ENCODE measurements around the gene PDLIM1.
A peak's percentile ranks its signal among the peaks of the same experiment; 100 is the strongest.
"Not testable (repeated sequence)": the region's sequence is repeated elsewhere in the genome, so short reads cannot be mapped to it uniquely, and the experiment has no call there.

Gene PDLIM1

GRCh38 chr10:95237376-95238170 is 53.2 kb downstream of the PDLIM1 start:
- DNase-seq = no peak

- DNase-seq = no peak
These were observed 54.5 kb downstream of the PDLIM1 start for GRCh38 chr10:95236068-95236903.

DNA sequence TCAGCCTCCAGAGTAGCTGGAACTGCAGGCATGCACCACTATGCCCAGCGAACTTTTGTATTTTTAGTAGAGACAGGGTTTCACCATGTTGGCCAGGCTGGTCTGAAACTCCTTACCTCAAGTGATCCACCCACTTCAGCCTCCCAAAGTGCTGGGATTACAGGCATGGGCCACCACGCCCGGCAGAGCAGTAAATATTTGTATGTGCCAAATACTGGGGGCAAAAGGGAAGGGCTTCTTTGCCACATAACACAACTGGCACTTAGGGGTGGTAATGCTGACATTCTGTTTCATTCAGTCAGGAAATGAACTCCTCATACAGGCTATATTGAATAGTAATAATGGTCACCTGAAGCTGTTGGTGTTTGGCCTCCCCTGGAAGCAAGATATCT is 55.1 kb downstream of the PDLIM1 start:
- no peak for DNase-seq

- DNase-seq = no peak
These were observed 55.9 kb downstream of the PDLIM1 start for GRCh38 chr10:95234951-95235350.

DNA sequence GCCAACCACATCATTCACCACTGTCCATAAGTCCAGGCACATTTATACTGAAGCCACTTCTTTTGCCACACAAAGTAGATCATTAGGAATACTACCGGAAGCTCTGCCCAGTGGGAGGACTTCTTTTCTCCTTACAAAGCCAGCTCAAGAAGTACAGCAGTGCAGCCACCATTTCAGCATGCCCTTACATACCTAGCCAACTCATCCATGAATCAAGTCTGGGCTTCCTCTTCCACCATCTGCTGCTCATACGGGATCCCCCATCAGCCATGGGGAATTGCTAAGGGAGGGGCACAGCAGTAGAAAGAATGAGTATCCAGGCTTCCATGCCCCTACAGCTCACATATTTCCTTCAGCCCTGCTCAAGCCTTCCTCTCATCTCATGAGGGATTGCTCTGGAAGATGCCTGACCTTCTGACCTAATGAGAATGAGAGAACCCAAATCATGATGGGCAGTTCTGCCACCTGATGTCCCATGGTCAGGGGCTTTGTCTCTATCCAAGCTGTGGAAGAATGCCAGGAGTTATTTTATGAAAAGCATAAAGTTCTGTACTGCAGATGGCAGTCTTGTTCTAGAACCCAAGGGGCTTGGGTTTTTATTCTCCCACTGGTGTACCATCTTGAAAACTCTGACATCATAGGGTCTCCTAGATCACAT is 57.3 kb downstream of the PDLIM1 start:
- DNase-seq = no peak

- not testable (repeated sequence) for DNase-seq
These were observed 59.9 kb downstream of the PDLIM1 start for GRCh38 chr10:95230677-95231586.

DNA sequence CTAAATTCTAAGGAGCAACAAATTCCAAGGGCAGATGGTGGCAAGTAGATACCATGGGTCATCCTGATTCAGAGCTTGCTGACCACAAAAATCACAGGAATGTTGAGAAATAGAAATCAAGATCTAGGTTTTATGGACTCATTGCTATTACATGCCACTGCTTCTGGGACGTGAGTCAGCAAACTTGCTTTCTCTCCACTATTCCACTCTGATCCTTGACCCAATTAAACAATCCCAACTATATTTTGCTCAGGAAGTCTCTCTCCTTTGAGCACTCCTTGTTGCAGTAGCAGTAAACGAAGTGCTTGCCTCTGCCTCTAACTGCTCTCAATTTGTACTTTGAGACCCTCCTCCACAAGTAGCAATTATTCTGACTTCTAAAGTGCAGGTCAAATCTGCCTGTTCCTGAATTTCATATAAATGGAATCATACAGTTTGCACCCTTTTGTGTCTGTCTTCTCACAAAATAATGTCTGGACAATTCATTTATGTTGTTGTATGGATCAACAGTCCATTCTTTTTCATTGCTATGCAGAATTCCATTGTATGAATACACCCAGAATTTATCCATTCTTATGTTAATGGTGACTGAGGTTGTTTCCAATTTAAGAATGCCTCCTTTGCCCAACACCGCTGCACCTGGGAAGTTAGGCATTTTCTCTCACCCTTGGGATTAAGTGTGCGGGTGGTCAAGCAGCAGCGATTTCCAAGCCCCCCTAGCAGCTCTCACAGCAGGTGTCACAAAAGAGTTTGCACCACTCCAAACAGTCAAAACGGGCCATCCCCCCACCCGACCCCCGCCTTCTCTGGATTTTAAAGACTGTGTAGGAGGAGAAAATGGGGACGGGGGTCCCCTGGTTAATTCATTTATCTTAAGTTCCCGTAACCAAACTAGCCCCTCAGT is 60.8 kb downstream of the PDLIM1 start:
- peak; percentile 69 for DNase-seq

- not testable (repeated sequence) for DNase-seq
These were observed 61.7 kb downstream of the PDLIM1 start for GRCh38 chr10:95228934-95229723.

DNA sequence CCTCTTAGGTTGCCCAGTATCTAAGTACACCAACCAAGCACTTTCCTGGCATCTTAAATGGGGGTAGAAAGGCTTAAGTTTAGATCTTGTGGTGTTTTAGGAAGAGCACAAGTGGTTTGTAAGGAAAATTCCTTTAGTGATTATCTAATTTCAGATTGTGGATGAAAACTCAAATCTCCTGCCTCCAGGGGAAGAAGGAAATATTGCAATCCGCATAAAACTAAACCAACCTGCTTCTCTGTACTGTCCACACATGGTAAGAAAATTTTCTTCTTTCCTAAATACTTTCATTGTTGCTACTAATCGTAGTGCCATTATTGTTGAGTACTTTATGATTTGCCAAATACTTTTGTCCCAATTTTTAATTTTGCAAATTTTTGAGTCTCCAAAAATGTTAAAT is 65.7 kb downstream of the PDLIM1 start:
- no peak for DNase-seq

- DNase-seq = no peak
These were observed 69.7 kb downstream of the PDLIM1 start for GRCh38 chr10:95221124-95221523.

DNA sequence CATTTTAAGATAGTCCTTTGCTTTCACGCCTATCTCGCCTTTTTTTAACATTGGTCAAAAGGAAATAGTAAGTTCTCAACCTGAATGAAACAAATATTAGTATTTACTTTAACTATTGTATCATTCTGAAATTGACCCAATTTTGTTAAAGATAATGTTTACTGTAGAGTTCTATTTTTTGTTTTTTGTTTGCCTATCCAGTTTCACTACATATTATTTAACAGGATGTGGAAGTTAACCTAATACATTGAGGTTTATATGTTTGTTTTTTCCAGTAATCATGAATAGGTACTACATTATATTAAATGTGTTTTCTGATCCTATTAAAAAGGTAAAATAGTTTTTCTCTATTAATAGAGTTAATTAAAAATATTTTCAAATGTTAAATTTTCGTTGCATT is 70.3 kb downstream of the PDLIM1 start:
- no peak for DNase-seq

- no peak for DNase-seq
These were observed 73.3 kb downstream of the PDLIM1 start for GRCh38 chr10:95217476-95217875.

- no peak for DNase-seq
These were observed 76.0 kb downstream of the PDLIM1 start for GRCh38 chr10:95214793-95215192.

DNA sequence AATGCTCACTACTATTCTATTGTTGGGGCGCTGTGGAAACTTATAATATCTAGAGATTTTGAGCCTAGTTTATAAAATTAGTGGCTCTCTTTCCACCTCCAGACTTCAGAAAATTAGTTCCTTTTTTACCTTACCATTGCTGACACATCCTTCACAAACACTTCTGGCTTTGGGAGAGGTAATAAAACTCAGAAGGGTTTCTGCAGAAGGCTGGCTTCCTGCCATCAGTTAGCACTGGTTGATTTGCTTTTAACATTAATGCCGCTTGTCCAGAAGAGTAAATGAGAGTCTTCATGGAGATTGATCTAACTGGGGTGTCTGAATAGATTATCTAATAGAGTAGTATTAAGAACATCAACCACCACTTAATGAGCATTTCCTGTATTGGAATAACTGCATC is 76.4 kb downstream of the PDLIM1 start:
- no peak for DNase-seq

- DNase-seq = no peak
These were observed 79.1 kb downstream of the PDLIM1 start for GRCh38 chr10:95211606-95212279.

GRCh38 chr10:95209509-95210127 is 81.2 kb downstream of the PDLIM1 start:
- no peak for DNase-seq

GRCh38 chr10:95208702-95209391 is 82.0 kb downstream of the PDLIM1 start:
- DNase-seq = no peak

DNA sequence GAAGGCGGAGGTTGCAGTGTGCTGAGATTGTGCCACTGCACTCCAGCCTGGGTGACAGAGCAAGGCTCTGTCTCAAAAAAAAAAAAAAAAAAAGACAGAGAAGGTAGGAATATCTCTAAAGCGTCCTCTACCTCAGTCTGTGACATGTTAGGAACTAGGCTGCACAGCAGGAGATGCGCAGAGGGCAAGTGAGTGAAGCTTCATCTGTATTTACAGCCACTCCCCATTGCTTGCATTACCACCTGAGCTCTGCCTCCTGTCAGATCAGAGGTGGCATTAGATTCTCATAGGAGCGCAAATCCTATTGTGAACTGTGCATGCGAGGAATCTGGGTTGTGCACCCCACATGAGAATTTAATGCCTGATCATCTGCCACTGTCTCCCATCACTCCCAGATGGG is 87.9 kb downstream of the PDLIM1 start:
- not testable (repeated sequence) for DNase-seq

GRCh38 chr10:95201736-95202135 is 89.1 kb downstream of the PDLIM1 start:
- DNase-seq = no peak

All from amniotic stem cell (primary cell).